CD4-positive, alpha-beta memory T cell (primary cell): ENCODE results near the gene UBR2. TPM values are rescaled to one million over a fixed set of nuclear protein-coding genes. Genes with fewer than 3 reads are reported as not detected.

ENCODE experiments used
- CTCF ChIA-PET: fragments of 350-600 bp; sonication (Branson Sonifier 250); formaldehyde crosslinking; loops from one replicate; lab custom pipeline; 2021; ENCODE audit warnings: inconsistent platforms; ENCODE audit not compliant: partially characterized antibody; lab: Charles Lee
- POLR2A ChIA-PET: fragments of 350-600 bp; sonication (Branson Sonifier 250); formaldehyde crosslinking; loops from one replicate; lab custom pipeline; 2021; ENCODE audit not compliant: partially characterized antibody; lab: Charles Lee
- DNase-seq, 5 donors: peaks; one replicate each; pipeline versions ENCODE4 v3.0.0 to v3.0.0-alpha.2; 2020 to 2022; ENCODE audit warnings: mixed read lengths in 1 of 5
- H3K27ac ChIP-seq: one replicate; pipeline ENCODE4 v1.7.0; 2013; ENCODE audit warnings: low read depth, low read length
- H3K27me3 ChIP-seq: 2 replicates; pipeline ENCODE4 v1.7.0; 2013; ENCODE audit warnings: mild to moderate bottlenecking, low read length, moderate library complexity; ENCODE audit not compliant: insufficient read depth
- H3K36me3 ChIP-seq: 2 replicates; pipeline ENCODE4 v1.7.0; 2013; ENCODE audit warnings: mild to moderate bottlenecking, low read length, moderate library complexity; ENCODE audit not compliant: insufficient read depth
- H3K4me1 ChIP-seq: 2 replicates; pipeline ENCODE4 v1.7.0; 2013; ENCODE audit warnings: mild to moderate bottlenecking, low read length, moderate library complexity; ENCODE audit not compliant: insufficient read depth
- H3K4me3 ChIP-seq, 2 donors: one replicate each; pipeline ENCODE4 v1.7.0; 2013; ENCODE audit warnings: low read length in 2 of 2, mild to moderate bottlenecking in 1 of 2
- H3K9me3 ChIP-seq, 2 donors: one replicate each; pipeline ENCODE4 v1.7.0; 2013; ENCODE audit warnings: low read length in 2 of 2, control low read depth in 1 of 2; ENCODE audit not compliant: control insufficient read depth in 1 of 2
- H3K27ac Mint-ChIP-seq, 7 donors: one replicate each; pipeline ENCODE4 v1.8.0; 2020 to 2021; ENCODE audit warnings: mixed read lengths in 7 of 7, mild to moderate bottlenecking in 6 of 7, inconsistent platforms in 3 of 7, moderate library complexity in 3 of 7
- H3K27me3 Mint-ChIP-seq, 2 donors: one replicate each; pipeline ENCODE4 v1.8.0; 2020 to 2021; ENCODE audit warnings: mixed read lengths in 2 of 2
- H3K36me3 Mint-ChIP-seq, 2 donors: one replicate each; pipeline ENCODE4 v1.8.0; 2020 to 2021; ENCODE audit warnings: mixed read lengths in 2 of 2, inconsistent platforms in 1 of 2, mild to moderate bottlenecking in 1 of 2
- H3K4me1 Mint-ChIP-seq, 4 donors: one replicate each; pipeline ENCODE4 v1.8.0; 2020 to 2021; ENCODE audit warnings: mixed read lengths in 4 of 4, mild to moderate bottlenecking in 1 of 4
- H3K4me3 Mint-ChIP-seq, 8 donors: one replicate each; pipeline ENCODE4 v1.8.0; 2020 to 2021; ENCODE audit warnings: mixed read lengths in 8 of 8, mild to moderate bottlenecking in 7 of 8, moderate library complexity in 6 of 8, inconsistent platforms in 3 of 8
- H3K9me3 Mint-ChIP-seq, 8 donors: one replicate each; pipeline ENCODE4 v1.8.0; 2020 to 2021; ENCODE audit warnings: mixed read lengths in 8 of 8, mild to moderate bottlenecking in 5 of 8, inconsistent platforms in 3 of 8, moderate library complexity in 1 of 8
- intact Hi-C: fragments of 100-400 bp; cut with micrococcal nuclease; formaldehyde crosslinking; loops from one replicate; pipeline ENCODE4 v1.15.1; 2023
- polyA plus RNA-seq, 2 donors: library from polyadenylated mRNA; unstranded; fragments of 300-500 nt; fragmentation: Illumina TruSeq; gene quantifications; one replicate each; pipeline ENCODE4 v1.2.3, GENCODE V29; 2021
- total RNA-seq, 2 experiments: library from RNA; stranded (reverse); gene quantifications; one replicate each; pipeline ENCODE4 v1.2.3, GENCODE V29; 2021

Gene UBR2
- total and polyA plus RNA-seq, 4 experiments from 2014 or later = 4.9 to 55.7 (median 34.1) TPM

DNA sequence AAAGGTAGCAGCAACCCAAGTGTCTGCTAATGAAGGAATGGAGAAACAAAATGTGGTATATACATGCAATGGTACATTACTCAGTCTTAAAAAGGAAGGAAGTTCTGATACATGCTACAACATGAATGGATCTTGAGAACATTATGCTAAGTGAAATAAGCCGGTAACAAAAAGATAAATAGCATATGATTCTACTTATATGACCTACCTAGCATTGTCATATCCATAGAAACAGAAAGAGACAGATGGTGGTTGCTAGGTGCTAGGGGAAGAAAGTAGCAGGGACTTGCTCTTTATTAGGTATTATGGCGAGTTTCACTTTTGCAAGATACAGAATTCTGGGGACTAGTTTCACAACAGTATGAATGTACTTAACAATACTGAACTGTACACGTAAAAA is 46.6 kb downstream of the UBR2 start:
- Mint-ChIP-seq H3K4me1 (no peaks in the 10 kb centered on the region), H3K27ac (peak overlapping the region in 5 of 7 donors; percentile 1 to 80 (median 53)), H3K27me3 (no peaks in the 10 kb centered on the region), H3K36me3 (peaks cover 24 to 42% of the 10 kb centered on the region in 2 donors), H3K4me3 (no peak overlapping the region), H3K9me3 (no peaks in the 10 kb centered on the region)
- Histone ChIP-seq H3K27me3 (no peaks in the 10 kb centered on the region), H3K4me3 (no peak overlapping the region), H3K4me1 (no peaks in the 10 kb centered on the region), H3K9me3 (no peaks in the 10 kb centered on the region), H3K27ac (no peak overlapping the region), H3K36me3 (peaks cover 38% of the 10 kb centered on the region)
- no peak for DNase-seq
- ChIA-PET POLR2A (no interaction called here), CTCF (no interaction called here)
- intact Hi-C loops = no loop called here

DNA sequence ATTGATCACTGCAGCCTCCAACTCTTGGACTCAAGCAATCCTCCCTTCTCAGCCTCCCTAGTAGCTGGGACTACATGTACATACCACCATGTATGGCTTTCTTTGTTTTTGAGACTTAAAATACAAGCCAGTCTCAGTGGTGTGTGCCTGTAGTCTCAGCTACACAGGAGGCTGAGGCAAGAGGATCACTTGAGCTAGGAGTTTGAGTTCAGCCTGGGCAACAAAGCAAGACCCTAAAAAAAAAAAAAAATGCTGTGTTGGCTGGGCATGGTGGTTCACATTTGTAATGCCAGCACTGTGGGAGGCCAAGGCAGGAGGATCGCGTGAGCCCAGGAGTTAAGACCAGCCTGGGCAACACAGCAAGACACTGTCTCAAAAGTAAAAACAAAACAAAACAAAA is 51.7 kb downstream of the UBR2 start:
- CTCF ChIA-PET = no interaction called here
- Mint-ChIP-seq H3K4me3 (no peak overlapping the region), H3K27me3 (no peaks in the 10 kb centered on the region), H3K9me3 (no peaks in the 10 kb centered on the region), H3K36me3 (peaks cover 18 to 55% of the 10 kb centered on the region in 2 donors), H3K27ac (peak overlapping the region in 2 of 7 donors; percentile 24 to 83), H3K4me1 (peaks cover 0 to 3% (median 0%) of the 10 kb centered on the region in 4 donors)
- Histone ChIP-seq H3K9me3 (no peaks in the 10 kb centered on the region), H3K27ac (no peak overlapping the region), H3K4me1 (no peaks in the 10 kb centered on the region), H3K27me3 (no peaks in the 10 kb centered on the region), H3K4me3 (no peak overlapping the region), H3K36me3 (peaks cover 27% of the 10 kb centered on the region)
- POLR2A ChIA-PET = no interaction called here
- no peak for DNase-seq
- intact Hi-C loops = no loop called here

- Mint-ChIP-seq H3K4me3 (no peak overlapping the region), H3K27me3 (no peaks in the 10 kb centered on the region), H3K9me3 (no peaks in the 10 kb centered on the region), H3K27ac (no peak overlapping the region), H3K4me1 (peaks cover 0 to 3% (median 0%) of the 10 kb centered on the region in 4 donors), H3K36me3 (peaks cover 23 to 61% of the 10 kb centered on the region in 2 donors)
- POLR2A ChIA-PET = no interaction called here
- no peak overlapping the region for H3K4me3 ChIP-seq
- no peaks in the 10 kb centered on the region for H3K27me3 ChIP-seq
- H3K9me3 ChIP-seq = no peaks in the 10 kb centered on the region
- no peaks in the 10 kb centered on the region for H3K4me1 ChIP-seq
- CTCF ChIA-PET = no interaction called here
- no peak for DNase-seq
- peaks cover 26% of the 10 kb centered on the region for H3K36me3 ChIP-seq
- intact Hi-C loops = no loop called here
- H3K27ac ChIP-seq = no peak overlapping the region
These were observed 52.9 kb downstream of the UBR2 start for GRCh38 chr6:42616716-42617115.

DNA sequence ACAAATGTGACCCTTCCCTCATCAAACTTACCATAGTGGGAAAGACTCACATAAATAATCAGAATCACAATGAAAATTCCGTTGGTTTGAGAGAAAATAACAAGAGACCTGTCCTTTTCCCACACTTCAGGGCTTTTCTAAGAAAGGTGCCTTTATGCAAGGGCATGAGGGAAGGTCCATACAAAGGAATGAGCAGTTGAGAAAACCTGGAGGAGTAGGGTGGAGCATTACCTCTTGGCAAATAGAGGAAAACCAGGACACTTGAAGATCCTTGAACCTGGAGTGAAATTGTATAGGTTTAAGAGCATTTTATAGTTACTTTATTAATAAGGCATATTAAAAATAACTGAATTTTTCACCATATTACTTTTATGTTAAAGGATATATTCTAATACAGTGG is 54.3 kb downstream of the UBR2 start:
- CTCF ChIA-PET = no interaction called here
- Histone ChIP-seq H3K4me3 (no peak overlapping the region), H3K27ac (no peak overlapping the region), H3K27me3 (no peaks in the 10 kb centered on the region), H3K4me1 (no peaks in the 10 kb centered on the region), H3K9me3 (no peaks in the 10 kb centered on the region), H3K36me3 (peaks cover 26% of the 10 kb centered on the region)
- intact Hi-C loops = no loop called here
- POLR2A ChIA-PET = no interaction called here
- Mint-ChIP-seq H3K4me3 (no peak overlapping the region), H3K9me3 (no peaks in the 10 kb centered on the region), H3K27ac (peak overlapping the region in 2 of 7 donors; percentile 42 to 55), H3K27me3 (no peaks in the 10 kb centered on the region), H3K36me3 (peaks cover 23 to 56% of the 10 kb centered on the region in 2 donors), H3K4me1 (peaks cover 0 to 3% (median 0%) of the 10 kb centered on the region in 4 donors)
- no peak for DNase-seq

DNA sequence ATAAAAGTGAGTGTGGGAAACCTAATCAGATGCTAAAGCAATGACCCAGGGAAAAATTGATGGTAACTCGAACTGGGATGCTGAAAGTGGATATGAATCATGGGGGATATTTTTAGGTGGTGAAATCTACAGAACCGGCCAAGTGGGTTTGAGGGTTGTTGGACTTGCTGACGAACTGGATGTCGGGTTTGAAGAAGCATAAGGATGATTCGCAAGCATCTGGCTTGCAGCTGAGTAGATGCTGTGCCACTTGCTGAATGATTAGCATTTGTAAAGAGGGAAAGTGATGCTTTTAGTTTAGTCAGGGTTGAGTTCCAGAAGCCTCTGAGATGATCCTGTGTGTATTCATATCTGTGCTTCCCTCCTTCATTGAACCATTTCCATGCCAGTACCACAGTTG is 54.9 kb downstream of the UBR2 start:
- CTCF ChIA-PET = interaction anchor here (1.4 kb wide), 1 partner anchor 15 kb away, joined by 3 read pairs; no protein-coding TSS in a partner anchor

GRCh38 chr6:42619963-42620362 is 56.1 kb downstream of the UBR2 start:
- H3K4me1 ChIP-seq = no peaks in the 10 kb centered on the region
- POLR2A ChIA-PET = no interaction called here
- H3K36me3 Mint-ChIP-seq = peaks cover 31 to 58% of the 10 kb centered on the region in 2 donors
- no peaks in the 10 kb centered on the region for H3K9me3 Mint-ChIP-seq
- H3K4me3 Mint-ChIP-seq = no peak overlapping the region
- intact Hi-C loops = no loop called here
- no peaks in the 10 kb centered on the region for H3K27me3 ChIP-seq
- DNase-seq = no peak
- peak overlapping the region in 1 of 7 donors; percentile 65 for H3K27ac Mint-ChIP-seq
- H3K9me3 ChIP-seq = no peaks in the 10 kb centered on the region
- peaks cover 24% of the 10 kb centered on the region for H3K36me3 ChIP-seq
- no peaks in the 10 kb centered on the region for H3K27me3 Mint-ChIP-seq
- no peak overlapping the region for H3K4me3 ChIP-seq
- CTCF ChIA-PET = interaction anchor here (1.4 kb wide), 1 partner anchor 16 kb away, joined by 3 read pairs; no protein-coding TSS in a partner anchor
- peaks cover 0 to 11% (median 2%) of the 10 kb centered on the region in 4 donors for H3K4me1 Mint-ChIP-seq
- H3K27ac ChIP-seq = no peak overlapping the region

More for the DNA sequence above, 54.9 kb downstream of the UBR2 start:
- H3K4me3 ChIP-seq = no peak overlapping the region
- Mint-ChIP-seq H3K4me3 (no peak overlapping the region), H3K27me3 (no peaks in the 10 kb centered on the region), H3K36me3 (peaks cover 23 to 54% of the 10 kb centered on the region in 2 donors), H3K9me3 (no peaks in the 10 kb centered on the region), H3K4me1 (peaks cover 0 to 3% (median 0%) of the 10 kb centered on the region in 4 donors), H3K27ac (peak overlapping the region in 1 of 7 donors; percentile 0)
- H3K27me3 ChIP-seq = no peaks in the 10 kb centered on the region
- DNase-seq = no peak
- POLR2A ChIA-PET = no interaction called here
- H3K27ac ChIP-seq = no peak overlapping the region
- intact Hi-C loops = no loop called here
- no peaks in the 10 kb centered on the region for H3K9me3 ChIP-seq
- H3K36me3 ChIP-seq = peaks cover 26% of the 10 kb centered on the region
- H3K4me1 ChIP-seq = no peaks in the 10 kb centered on the region

DNA sequence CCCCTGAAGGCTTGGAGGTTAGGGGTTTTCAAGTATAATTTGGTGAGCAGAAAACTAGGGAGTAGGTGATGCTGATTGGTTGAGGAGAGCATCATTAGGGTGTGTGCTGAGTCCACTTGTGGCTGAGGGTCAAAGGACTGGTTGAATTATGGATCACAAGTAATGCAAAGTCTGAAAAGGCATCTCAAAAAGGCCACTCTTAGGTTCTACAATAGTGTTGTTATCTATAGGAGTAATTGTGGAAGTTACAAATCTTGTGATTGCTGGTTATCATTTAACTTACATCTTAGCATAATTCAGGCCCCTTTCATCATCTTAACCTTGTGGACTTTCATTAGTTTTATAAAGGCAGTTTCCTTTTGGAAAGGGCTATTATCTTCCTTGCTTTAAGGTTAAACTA is 60.8 kb downstream of the UBR2 start:
- Histone ChIP-seq H3K27ac (no peak overlapping the region), H3K27me3 (no peaks in the 10 kb centered on the region), H3K4me1 (peaks cover 4% of the 10 kb centered on the region), H3K9me3 (no peaks in the 10 kb centered on the region), H3K36me3 (no peaks in the 10 kb centered on the region), H3K4me3 (no peak overlapping the region)
- H3K9me3 Mint-ChIP-seq = no peaks in the 10 kb centered on the region
- ChIA-PET POLR2A (no interaction called here), CTCF (no interaction called here)
- no peaks in the 10 kb centered on the region for H3K27me3 Mint-ChIP-seq
- no peak overlapping the region for H3K4me3 Mint-ChIP-seq
- peaks cover 26 to 47% of the 10 kb centered on the region in 2 donors for H3K36me3 Mint-ChIP-seq
- H3K27ac Mint-ChIP-seq = peak overlapping the region in 4 of 7 donors; percentile 1 to 66 (median 38)
- no peak for DNase-seq
- H3K4me1 Mint-ChIP-seq = peaks cover 3 to 22% (median 12%) of the 10 kb centered on the region in 4 donors
- intact Hi-C loops = no loop called here
